Midbrain (tissue), 1 donor: ENCODE results near the gene RERE.

Experiments
- DNase-seq: peaks from one replicate; lab custom pipeline; 2025; lab: John Stamatoyannopoulos, UW

The RERE gene

GRCh38 chr1:8329439-8329838 is 488.0 kb downstream of the RERE start:
- DNase-seq: no peak

GRCh38 chr1:8328271-8328670 is 489.2 kb downstream of the RERE start:
- DNase-seq: no peak

- DNase-seq: no peak
Measured at GRCh38 chr1:8326265-8326664, 491.2 kb downstream of the RERE start.

- no peak for DNase-seq
Measured at GRCh38 chr1:8325771-8326170, 491.7 kb downstream of the RERE start.

GRCh38 chr1:8324176-8324810 is 493.1 kb downstream of the RERE start:
- no peak for DNase-seq

- DNase-seq: no peak
Measured at GRCh38 chr1:8323706-8324105, 493.7 kb downstream of the RERE start.

- DNase-seq: no peak
Measured at GRCh38 chr1:8321612-8322011, 495.8 kb downstream of the RERE start.

GRCh38 chr1:8318436-8318835 is 499.0 kb downstream of the RERE start:
- DNase-seq: no peak

- DNase-seq: peak; percentile 77
Measured at GRCh38 chr1:8317647-8318381, 499.6 kb downstream of the RERE start, which contains the start of gene SLC45A1. Gene SLC45A1 (plus strand): TSS chr1:8318114. CDS start chr1:8324330, 6,216 bp downstream.

GRCh38 chr1:8315573-8316475 is 501.6 kb downstream of the RERE start:
- no peak for DNase-seq

GRCh38 chr1:8314346-8315280 is 502.8 kb downstream of the RERE start:
- DNase-seq: peak; percentile 68

GRCh38 chr1:8313231-8313630 is 504.2 kb downstream of the RERE start:
- no peak for DNase-seq

- no peak for DNase-seq
Measured at GRCh38 chr1:8312235-8313218, 504.9 kb downstream of the RERE start.

GRCh38 chr1:8311068-8311718 is 506.2 kb downstream of the RERE start:
- DNase-seq: no peak

GRCh38 chr1:8307628-8308027 is 509.8 kb downstream of the RERE start:
- no peak for DNase-seq

GRCh38 chr1:8303876-8304275 is 513.6 kb downstream of the RERE start:
- no peak for DNase-seq

- no peak for DNase-seq
Measured at GRCh38 chr1:8303141-8303540, 514.3 kb downstream of the RERE start.
